Astrocyte of the spinal cord (primary cell): ENCODE results near the gene DGUOK.

Experiments
- DNase-seq: peaks from one replicate; pipeline ENCODE4 v3.0.0; 2011; ENCODE audit warnings: low read depth, low spot score
- H3K4me3 ChIP-seq: 2 replicates; pipeline ENCODE4 v1.5.1; 2011; ENCODE audit warnings: low read depth, mild to moderate bottlenecking, low read length, moderate library complexity
- CTCF ChIP-seq: IDR thresholded peaks from 2 replicates; pipeline ENCODE4 v1.5.1; 2012; ENCODE audit warnings: low read depth, mild to moderate bottlenecking, low read length, inconsistent platforms
- in situ Hi-C: cut with HindIII; loops from 2 replicates; pipeline ENCODE4 v1.10.0; 2017; ENCODE audit warnings: low sequenced_read_pairs

Gene DGUOK

GRCh38 chr2:73889206-73889605 is 37.5 kb upstream of the DGUOK start:
- DNase-seq: no peak
- in situ Hi-C loops: no loop called here
- TF ChIP-seq CTCF: no peak
- no peak overlapping the region for H3K4me3 ChIP-seq

GRCh38 chr2:73890301-73891092 is 36.2 kb upstream of the DGUOK start:
- peak; percentile 22 for DNase-seq
- H3K4me3 ChIP-seq: no peak overlapping the region
- no peak for TF ChIP-seq CTCF
- in situ Hi-C loops: no loop called here

GRCh38 chr2:73891276-73891901 is 35.3 kb upstream of the DGUOK start:
- no peak for TF ChIP-seq CTCF
- no peak for DNase-seq
- H3K4me3 ChIP-seq: no peak overlapping the region
- in situ Hi-C loops: no loop called here

GRCh38 chr2:73892631-73893329 is 33.9 kb upstream of the DGUOK start, which contains the start of gene ACTG2:
TSS of gene ACTG2 (plus strand) at chr2:73893008. CDS start at chr2:73901312, 8,304 bp downstream.
- peak; percentile 60 for DNase-seq
- in situ Hi-C loops: no loop called here
- no peak for TF ChIP-seq CTCF
- peak within 1 kb of the TSS; percentile 33 for H3K4me3 ChIP-seq

GRCh38 chr2:73893764-73894474 is 32.8 kb upstream of the DGUOK start:
- no peak overlapping the region for H3K4me3 ChIP-seq
- in situ Hi-C loops: no loop called here
- TF ChIP-seq CTCF: no peak
- no peak for DNase-seq

- in situ Hi-C loops: no loop called here
- no peak overlapping the region for H3K4me3 ChIP-seq
- TF ChIP-seq CTCF: no peak
- DNase-seq: no peak
These were observed 32.2 kb upstream of the DGUOK start for GRCh38 chr2:73894475-73894850.
